HepG2 (cell line): Measurements from ENCODE around the gene UVSSA. TPM values are rescaled to one million over a fixed set of nuclear protein-coding genes. Genes with fewer than 3 reads are reported as not detected.

Experiments used
- ATAC-seq: fragments of 200-7000 bp; cut with Tn5 transposase; 3 replicates; pipeline ENCODE4 v1.9.1; 2020; ENCODE audit warnings: mild to moderate bottlenecking, moderate library complexity
- BruUV-seq: library from RNA; stranded (reverse); fragments of 400-500 nt; replicated peaks from 2 replicates; lab custom pipeline; 2021; lab: Mats Ljungman, UMichigan
- CTCF ChIA-PET: fragments of 300-600 bp; formaldehyde crosslinking; extraction: SDS; loops from one replicate; lab custom pipeline; 2021; ENCODE audit warnings: low total read pairs, inconsistent platforms, low intra/inter-chr PET ratio; lab: Yijun Ruan, JAX
- POLR2A ChIA-PET: fragments of 350-600 bp; sonication (Branson Sonifier 250); formaldehyde crosslinking; loops from one replicate; lab custom pipeline; 2020; ENCODE audit warnings: antibody characterized with exemption, inconsistent platforms; lab: Yijun Ruan, JAX
- DNase-seq: peaks from one replicate; pipeline ENCODE4 v3.0.0-alpha.2; 2015; ENCODE audit warnings: low spot score
- FAIRE-seq: peaks from 3 replicates; lab custom pipeline; 2011; peaks lifted over from hg19 to GRCh38; lab: Jason Lieb, UNC
- H2AFZ ChIP-seq: one replicate; pipeline ENCODE4 v1.6.1; 2011; ENCODE audit warnings: low read length, inconsistent platforms
- H3K27ac ChIP-seq: fragments of 300-600 bp; 3 replicates; pipeline ENCODE4 v1.8.0; 2011; ENCODE audit warnings: mixed run types, mild to moderate bottlenecking, mixed read lengths, low read length, inconsistent platforms; ENCODE audit not compliant: insufficient read depth; ENCODE audit errors: extremely low read length
- H3K27me3 ChIP-seq, 2 experiments: fragments of 200-600 bp in 1 of 2; 2 replicates in 1 of 2; 3 replicates in 1 of 2; pipeline versions ENCODE4 v1.6.0 to v1.8.0; 2011; ENCODE audit warnings: low read length in 2 of 2, mild to moderate bottlenecking in 2 of 2, moderate library complexity in 2 of 2, inconsistent platforms in 1 of 2; ENCODE audit not compliant: insufficient read depth in 2 of 2, control insufficient read depth in 1 of 2
- H3K36me3 ChIP-seq, 2 experiments: fragments of 200-600 bp in 1 of 2; replicated peaks in 1 of 2; 2 replicates in 1 of 2; 3 replicates in 1 of 2; pipeline versions ENCODE4 v1.5.1 to v1.8.0; 2011; ENCODE audit warnings: low read length in 2 of 2, inconsistent platforms in 1 of 2; ENCODE audit not compliant: insufficient read depth in 2 of 2, control insufficient read depth in 1 of 2
- H3K4me1 ChIP-seq: 2 replicates; pipeline ENCODE4 v1.5.1; 2012; ENCODE audit warnings: low read length, inconsistent platforms; ENCODE audit not compliant: insufficient read depth
- H3K4me2 ChIP-seq: 2 replicates; pipeline ENCODE4 v1.6.0; 2011; ENCODE audit warnings: low read depth, low read length, inconsistent platforms
- H3K4me3 ChIP-seq, 3 experiments: fragments of 200-600 bp in 1 of 3; sonication (generic), shearing (Covaris generic) in 1 of 3; replicated peaks in 1 of 3; 2 replicates each; pipeline ENCODE4 v1.5.1; 2011 to 2016; ENCODE audit warnings: low read length in 3 of 3, inconsistent platforms in 2 of 3, low read depth in 2 of 3, mild to moderate bottlenecking in 2 of 3, control low read depth in 1 of 3, mixed read lengths in 1 of 3; ENCODE audit not compliant: insufficient read depth in 1 of 3
- H3K79me2 ChIP-seq: one replicate; pipeline ENCODE4 v1.6.1; 2011; ENCODE audit warnings: low read length, inconsistent platforms; ENCODE audit not compliant: insufficient read depth
- H3K9ac ChIP-seq: 2 replicates; pipeline ENCODE4 v1.6.0; 2011; ENCODE audit warnings: mild to moderate bottlenecking, low read depth, low read length, inconsistent platforms; ENCODE audit not compliant: insufficient read depth
- H3K9me3 ChIP-seq: 2 replicates; pipeline ENCODE4 v1.5.1; 2012; ENCODE audit warnings: mild to moderate bottlenecking, low read length
- H4K20me1 ChIP-seq: 2 replicates; pipeline ENCODE4 v1.6.0; 2011; ENCODE audit warnings: inconsistent platforms, mild to moderate bottlenecking, low read length, moderate library complexity; ENCODE audit not compliant: insufficient read depth
- ARNTL ChIP-seq: sonication (generic); formaldehyde crosslinking; IDR thresholded peaks from 2 replicates; pipeline ENCODE4 v1.4.0; 2020; ENCODE audit warnings: mild to moderate bottlenecking, missing genetic modification reagents
- E2F5 ChIP-seq: sonication (generic); formaldehyde crosslinking; conservative IDR thresholded peaks from 2 replicates; pipeline ENCODE4 v1.4.0; 2020; ENCODE audit warnings: missing genetic modification reagents
- FOXK2 ChIP-seq: fragments of 450-650 bp; IDR thresholded peaks from 2 replicates; pipeline ENCODE4 v1.6.1; 2016
- GPN1 ChIP-seq: sonication (generic); formaldehyde crosslinking; IDR thresholded peaks from 2 replicates; pipeline ENCODE4 v1.5.1; 2020; ENCODE audit warnings: missing genetic modification reagents, borderline replicate concordance
- HNRNPH1 ChIP-seq: fragments of 200-400 bp; formaldehyde crosslinking; optimal IDR thresholded peaks from 2 replicates; pipeline ENCODE3; 2017; ENCODE audit warnings: mild to moderate bottlenecking, low read depth, low read length
- IKZF1 ChIP-seq: fragments of 450-650 bp; IDR thresholded peaks from 2 replicates; pipeline ENCODE4 v1.7.1; 2016
- MED1 ChIP-seq: sonication (generic); formaldehyde crosslinking; IDR thresholded peaks from 2 replicates; pipeline ENCODE4 v1.4.0; 2020; ENCODE audit warnings: missing genetic modification reagents
- MTF1 ChIP-seq: sonication (generic); formaldehyde crosslinking; IDR thresholded peaks from 2 replicates; pipeline ENCODE4 v1.5.0; 2020; ENCODE audit warnings: missing genetic modification reagents
- ZBTB3 ChIP-seq: sonication (generic); formaldehyde crosslinking; IDR thresholded peaks from 2 replicates; pipeline ENCODE4 v1.4.0; 2020; ENCODE audit warnings: low read depth, mild to moderate bottlenecking, moderate library complexity, missing genetic modification reagents, borderline replicate concordance
- ZFP62 ChIP-seq: sonication (generic); formaldehyde crosslinking; IDR thresholded peaks from 2 replicates; pipeline ENCODE4 v1.4.0; 2020; ENCODE audit warnings: missing genetic modification reagents
- ZHX2 ChIP-seq, 2 experiments: sonication (generic) in 1 of 2; formaldehyde crosslinking in 1 of 2; IDR thresholded peaks; 2 replicates each; pipeline versions ENCODE4 v1.6.1 to v1.9.0; 2014 to 2022; ENCODE audit warnings: antibody characterized with exemption in 1 of 2, borderline replicate concordance in 1 of 2, inconsistent platforms in 1 of 2, low read depth in 1 of 2, missing genetic modification reagents in 1 of 2
- ZNF124 ChIP-seq: sonication (generic); formaldehyde crosslinking; IDR thresholded peaks from 2 replicates; pipeline ENCODE4 v1.4.0; 2020; ENCODE audit warnings: missing genetic modification reagents
- ZNF207 ChIP-seq: fragments of 450-650 bp; IDR thresholded peaks from 2 replicates; pipeline ENCODE4 v1.6.1; 2016; ENCODE audit warnings: antibody characterized with exemption, borderline replicate concordance
- ZNF552 ChIP-seq: sonication (generic); formaldehyde crosslinking; IDR thresholded peaks from 2 replicates; pipeline ENCODE4 v1.9.0; 2022; ENCODE audit warnings: missing genetic modification reagents, mild to moderate bottlenecking, borderline replicate concordance
- ZNF670 ChIP-seq: sonication (generic); formaldehyde crosslinking; IDR thresholded peaks from 2 replicates; pipeline ENCODE4 v1.8.0; 2022; ENCODE audit warnings: mild to moderate bottlenecking, missing genetic modification reagents, borderline replicate concordance
- ZNF703 ChIP-seq: sonication (generic); formaldehyde crosslinking; IDR thresholded peaks from 2 replicates; pipeline ENCODE4 v1.5.1; 2020; ENCODE audit warnings: missing genetic modification reagents, mild to moderate bottlenecking, moderate library complexity, borderline replicate concordance
- ZNF749 ChIP-seq: sonication (generic); formaldehyde crosslinking; IDR thresholded peaks from 2 replicates; pipeline ENCODE4 v1.8.0; 2022; ENCODE audit warnings: mild to moderate bottlenecking, missing genetic modification reagents, moderate library complexity, borderline replicate concordance
- ZSCAN25 ChIP-seq: sonication (generic); formaldehyde crosslinking; IDR thresholded peaks from 2 replicates; pipeline ENCODE4 v1.8.0; 2022; ENCODE audit warnings: mild to moderate bottlenecking, missing genetic modification reagents
- ZSCAN29 ChIP-seq: sonication (generic); formaldehyde crosslinking; conservative IDR thresholded peaks from 2 replicates; pipeline ENCODE4 v1.4.0; 2020; ENCODE audit warnings: mild to moderate bottlenecking, missing genetic modification reagents
- WGBS: methylation state at CpG from one replicate; pipeline ENCODE4 v1.1.6; 2017; ENCODE audit warnings: low lambda C conversion rate; 5-methylcytosine and 5-hydroxymethylcytosine counted together
- in situ Hi-C: cut with HindIII; loops from 2 replicates; pipeline ENCODE4 v1.10.0; 2017; ENCODE audit warnings: low pct_unique_long_range_greater_than_20kb; ENCODE audit not compliant: extremely low pct_ligation_motif_present
- intact Hi-C: fragments of 100-400 bp; cut with micrococcal nuclease; formaldehyde crosslinking; loops from one replicate; pipeline ENCODE4 v1.10.0; 2022; ENCODE audit not compliant: unreplicated experiment
- polyA plus RNA-seq, 8 experiments: library from polyadenylated mRNA; depleted of rRNA in 3 of 8; stranded (reverse) in 7 of 8; unstranded in 1 of 8; fragments of >200 nt; fragmentation: Illumina TruSeq in 4 of 8; extraction: Trizol in 4 of 8; gene quantifications; 2 replicates each; pipeline versions ENCODE4 v1.2.1 to v1.2.3, GENCODE V29; 2011 to 2016; ENCODE audit warnings: low read depth in 4 of 8, missing spikeins in 1 of 8, mixed read lengths in 1 of 8; ENCODE audit not compliant: insufficient read depth in 1 of 8
- total RNA-seq, 5 experiments: library from RNA; depleted of rRNA; stranded (reverse); fragments of >200 nt; fragmentation: Illumina TruSeq; extraction: Trizol; gene quantifications; 2 replicates each; pipeline ENCODE4 v1.2.3, GENCODE V29; 2016; ENCODE audit warnings: low read depth in 1 of 5

Gene UVSSA
- total and polyA plus RNA-seq, 2 of the 13 experiments (the other 11 are each of a cell fraction or from before 2014, with no cell fraction given): 4.6 to 8.4 TPM

- no TSS peak for BruUV-seq
- Histone ChIP-seq H4K20me1 (0 out of 2 replicates have a peak, but pooled peaks cover 3% of the 10 kb centered on the region), H3K9ac (no peak overlapping the region), H3K27me3 (no peaks in the 10 kb centered on the region), H3K9me3 (no peaks in the 10 kb centered on the region), H3K4me1 (peaks cover 15% of the 10 kb centered on the region), H3K4me2 (no peak overlapping the region), H2AFZ (no peak overlapping the region), H3K4me3 (no peak overlapping the region), H3K79me2 (no peaks in the 10 kb centered on the region), H3K36me3 (peaks cover 1 to 19% of the 10 kb centered on the region in 2 experiments; a peak in 2 of 5 replicates), H3K27ac (no peak overlapping the region)
- in situ Hi-C loops: no loop called here
- CTCF ChIA-PET: no interaction called here
- POLR2A ChIA-PET: no interaction called here
- DNase-seq (no peak), ATAC-seq (no peak), FAIRE-seq (no peak)
- 98% methylated on average over 6 of the region's 13 CpGs for WGBS
- TF ChIP-seq ZNF749 (no peak), ZNF703 (no peak), ZNF124 (CRISPR knock-in tag) (no peak), FOXK2 (no peak), IKZF1 (no peak), ZNF552 (CRISPR knock-in tag) (no peak), ZSCAN29 (no peak), MED1 (CRISPR knock-in tag) (no peak), GPN1 (CRISPR knock-in tag) (no peak), MTF1 (CRISPR knock-in tag) (no peak), ZBTB3 (CRISPR knock-in tag) (no peak), E2F5 (CRISPR knock-in tag) (no peak), HNRNPH1 (no peak), ZHX2 (IDR thresholded peaks at IDR 0.05; ENCODE audit: low read depth) (no peak), ZHX2 (CRISPR knock-in tag; IDR thresholded peaks at IDR 0.05; ENCODE audit: borderline replicate concordance) (no peak), ZSCAN25 (CRISPR knock-in tag) (no peak), ZFP62 (CRISPR knock-in tag) (no peak), ZNF670 (CRISPR knock-in tag) (no peak), ZNF207 (no peak), ARNTL (CRISPR knock-in tag) (no peak)
- intact Hi-C loops: no loop called here
Measured at GRCh38 chr4:1364748-1365147, 17.7 kb downstream of the UVSSA start.
